ENCODE results near the gene TWF2.

DNA sequence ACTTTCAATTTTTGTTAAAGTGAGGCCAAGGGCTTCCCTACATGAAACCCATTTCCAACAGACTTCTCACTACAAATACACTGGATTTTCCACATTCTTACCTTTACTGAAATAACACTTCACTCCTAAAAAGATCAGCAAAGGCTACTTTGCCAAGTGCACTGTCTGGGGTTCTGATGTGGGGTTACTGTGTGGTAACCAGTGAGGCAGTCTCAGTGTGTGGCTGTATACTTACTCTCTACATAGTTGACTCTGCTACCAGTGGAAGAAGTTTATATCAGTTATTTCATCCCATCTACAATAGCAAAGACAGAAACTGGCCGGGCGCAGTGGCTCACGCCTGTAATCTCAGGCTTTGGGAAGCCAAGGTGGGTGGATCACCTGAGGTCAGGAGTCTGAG lies 33.9 kb upstream of the TWF2 start:
- TF ChIP-seq, protein P1, sequence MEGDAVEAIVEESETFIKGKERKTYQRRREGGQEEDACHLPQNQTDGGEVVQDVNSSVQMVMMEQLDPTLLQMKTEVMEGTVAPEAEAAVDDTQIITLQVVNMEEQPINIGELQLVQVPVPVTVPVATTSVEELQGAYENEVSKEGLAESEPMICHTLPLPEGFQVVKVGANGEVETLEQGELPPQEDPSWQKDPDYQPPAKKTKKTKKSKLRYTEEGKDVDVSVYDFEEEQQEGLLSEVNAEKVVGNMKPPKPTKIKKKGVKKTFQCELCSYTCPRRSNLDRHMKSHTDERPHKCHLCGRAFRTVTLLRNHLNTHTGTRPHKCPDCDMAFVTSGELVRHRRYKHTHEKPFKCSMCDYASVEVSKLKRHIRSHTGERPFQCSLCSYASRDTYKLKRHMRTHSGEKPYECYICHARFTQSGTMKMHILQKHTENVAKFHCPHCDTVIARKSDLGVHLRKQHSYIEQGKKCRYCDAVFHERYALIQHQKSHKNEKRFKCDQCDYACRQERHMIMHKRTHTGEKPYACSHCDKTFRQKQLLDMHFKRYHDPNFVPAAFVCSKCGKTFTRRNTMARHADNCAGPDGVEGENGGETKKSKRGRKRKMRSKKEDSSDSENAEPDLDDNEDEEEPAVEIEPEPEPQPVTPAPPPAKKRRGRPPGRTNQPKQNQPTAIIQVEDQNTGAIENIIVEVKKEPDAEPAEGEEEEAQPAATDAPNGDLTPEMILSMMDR (IDR thresholded peaks at IDR 0.05): no peak
- TF ChIP-seq POLR2A (IDR thresholded peaks at IDR 0.05): no peak

Measured in adrenal gland (tissue), 5 donors.